IMR-90 (cell line): ENCODE results near the gene SMAD7.

Experiments used
- CHD1 ChIP-seq: IDR thresholded peaks from 2 replicates; pipeline ENCODE4 v1.6.1; 2012; ENCODE audit warnings: low read depth, low read length, improper control_type of control experiment
- CTCF ChIP-seq: conservative IDR thresholded peaks from 2 replicates; pipeline ENCODE4 v1.5.1; 2012; ENCODE audit warnings: mild to moderate bottlenecking, low read depth, low read length, improper control_type of control experiment
- RFX5 ChIP-seq: IDR thresholded peaks from 2 replicates; pipeline ENCODE4 v1.8.0; 2012; ENCODE audit warnings: low read depth, mild to moderate bottlenecking, low read length, moderate library complexity

DNA sequence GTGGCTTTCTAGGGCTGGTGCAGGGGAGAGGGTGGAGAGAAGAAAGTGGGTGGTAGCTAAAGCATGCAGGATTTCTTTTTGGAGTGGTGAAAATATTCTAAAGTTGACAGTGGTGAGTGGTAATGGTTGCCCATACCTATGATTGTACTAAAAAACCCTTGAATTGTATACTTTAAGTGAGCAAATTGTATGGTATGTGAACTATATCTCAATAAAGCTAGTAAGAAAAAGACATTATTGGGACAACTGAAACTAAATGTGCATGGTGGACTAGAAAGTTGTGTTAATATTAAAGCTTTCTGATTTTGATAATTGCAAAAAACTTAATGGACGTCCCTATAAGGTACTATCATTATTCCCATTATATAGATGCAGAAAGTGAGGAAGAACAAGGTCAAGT, 50.3 kb downstream of the SMAD7 start:
- TF ChIP-seq CTCF (no peak), RFX5 (no peak), CHD1 (no peak)
